ACHN (cell line): ENCODE measurements around the gene INTS6.
"Not testable (repeated sequence)": the region's sequence is repeated elsewhere in the genome, so short reads cannot be mapped to it uniquely, and the experiment has no call there.

Experiments used
- DNase-seq: peaks from one replicate; pipeline ENCODE4 v3.0.0-alpha.2; 2015
- in situ Hi-C: cut with HindIII; loops from 2 replicates; pipeline ENCODE4 v1.10.0; 2017; ENCODE audit warnings: low sequenced_read_pairs, low pct_ligation_motif_present, low pct_unique_long_range_greater_than_20kb

The INTS6 gene

GRCh38 chr13:51420681-51421490 lies 31.9 kb downstream of the INTS6 start:
- in situ Hi-C loops = no loop called here
- no peak for DNase-seq

DNA sequence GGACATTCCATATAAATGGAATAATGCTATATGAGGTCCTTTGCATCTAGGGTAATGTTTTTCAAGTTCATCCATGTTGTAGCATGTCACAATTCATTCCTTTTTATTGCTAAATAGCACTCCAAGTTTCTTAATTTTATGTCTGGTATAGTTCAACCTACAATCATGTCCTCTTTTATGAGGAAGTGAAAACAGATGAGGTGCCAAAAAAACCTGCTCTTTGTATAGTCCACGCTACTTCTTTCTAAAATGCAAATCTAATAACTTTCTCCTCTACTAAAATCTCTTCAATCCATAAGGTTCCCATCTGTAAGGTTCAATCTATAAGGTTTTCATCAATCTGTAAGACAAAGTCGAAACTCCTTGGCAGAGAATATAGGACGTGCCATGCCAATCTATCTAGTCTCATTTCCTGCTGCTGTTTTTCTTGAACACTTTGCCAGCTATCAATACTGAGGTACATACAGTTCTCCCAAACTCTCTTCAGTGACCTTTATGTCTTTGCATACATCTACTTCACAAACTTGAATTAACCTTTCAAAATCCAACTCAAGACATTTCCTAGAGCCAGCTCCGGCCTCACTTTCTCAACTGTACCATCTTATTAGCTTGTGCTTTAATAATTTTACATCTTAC lies 33.7 kb downstream of the INTS6 start:
- in situ Hi-C loops = no loop called here
- DNase-seq = no peak

DNA sequence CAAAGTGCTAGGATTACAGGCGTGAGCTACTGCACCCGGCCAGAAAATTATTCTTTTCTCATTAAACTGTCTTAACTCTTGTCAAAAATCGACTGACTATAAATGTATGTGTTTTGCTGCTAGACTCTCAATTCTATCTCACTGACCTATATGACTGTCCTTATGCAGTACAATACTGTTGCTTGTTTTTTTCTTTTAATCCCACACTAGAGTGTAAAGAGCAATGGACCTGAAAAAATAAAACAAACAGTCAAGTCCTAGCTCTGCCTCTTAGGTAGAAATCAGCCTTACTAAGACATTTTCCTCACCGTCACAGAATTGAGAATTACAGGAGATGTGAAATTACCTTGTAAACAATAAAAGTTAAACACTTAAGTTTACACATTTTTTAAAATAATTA lies 35.1 kb downstream of the INTS6 start:
- in situ Hi-C loops = no loop called here
- DNase-seq = no peak

- in situ Hi-C loops = no loop called here
These were observed 36.7 kb downstream of the INTS6 start for GRCh38 chr13:51416107-51416506.

DNA sequence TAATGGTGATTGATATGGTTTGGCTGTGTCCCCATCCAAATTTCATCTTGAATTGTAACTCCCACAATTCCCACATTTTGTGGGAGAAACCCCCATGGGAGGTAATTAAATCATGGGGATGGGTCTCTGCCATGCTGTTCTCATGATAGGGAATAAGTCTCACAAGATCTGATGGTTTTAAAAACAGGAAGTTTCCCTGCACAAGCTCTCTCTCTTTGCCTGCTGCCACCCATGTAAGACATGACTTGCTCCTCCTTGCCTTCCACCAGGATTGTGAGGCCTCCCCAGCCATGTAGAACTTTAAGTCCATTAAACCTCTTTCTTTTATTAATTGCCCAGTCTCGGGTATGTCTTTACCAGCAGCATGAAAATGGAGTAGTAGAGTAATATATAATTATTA lies 37.5 kb downstream of the INTS6 start:
- DNase-seq, in situ Hi-C loops: not testable (repeated sequence)

More at GRCh38 chr13:51416107-51416506, 36.7 kb downstream of the INTS6 start:
- no peak for DNase-seq

GRCh38 chr13:51412431-51412830 lies 40.4 kb downstream of the INTS6 start:
- no peak for DNase-seq
- in situ Hi-C loops = no loop called here

GRCh38 chr13:51405176-51405575 lies 47.7 kb downstream of the INTS6 start:
- in situ Hi-C loops = no loop called here

GRCh38 chr13:51397262-51397941 lies 55.4 kb downstream of the INTS6 start:
- in situ Hi-C loops = no loop called here
- no peak for DNase-seq

More at GRCh38 chr13:51405176-51405575, 47.7 kb downstream of the INTS6 start:
- DNase-seq = no peak

DNA sequence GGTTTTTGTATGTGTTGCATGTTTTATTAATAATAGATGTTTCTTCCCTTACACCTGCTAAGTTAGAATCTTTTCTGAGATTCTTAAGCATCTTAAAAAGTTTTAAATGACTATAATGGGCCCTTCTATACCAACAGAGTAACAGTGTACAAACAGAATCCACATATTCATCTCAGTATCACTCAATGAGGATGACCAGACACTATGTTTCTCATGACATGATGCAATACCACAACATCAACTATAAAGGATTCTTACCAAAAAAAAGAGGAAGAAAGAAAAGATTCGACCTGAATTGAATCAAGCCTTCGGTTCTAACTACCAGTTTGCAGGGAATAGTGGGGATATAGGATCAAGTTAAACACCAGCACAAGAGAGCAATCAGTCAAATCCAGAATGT lies 56.5 kb downstream of the INTS6 start:
- in situ Hi-C loops = no loop called here
- DNase-seq = no peak

- DNase-seq = no peak
- in situ Hi-C loops = no loop called here
These were observed 58.1 kb downstream of the INTS6 start for GRCh38 chr13:51394724-51395123.

DNA sequence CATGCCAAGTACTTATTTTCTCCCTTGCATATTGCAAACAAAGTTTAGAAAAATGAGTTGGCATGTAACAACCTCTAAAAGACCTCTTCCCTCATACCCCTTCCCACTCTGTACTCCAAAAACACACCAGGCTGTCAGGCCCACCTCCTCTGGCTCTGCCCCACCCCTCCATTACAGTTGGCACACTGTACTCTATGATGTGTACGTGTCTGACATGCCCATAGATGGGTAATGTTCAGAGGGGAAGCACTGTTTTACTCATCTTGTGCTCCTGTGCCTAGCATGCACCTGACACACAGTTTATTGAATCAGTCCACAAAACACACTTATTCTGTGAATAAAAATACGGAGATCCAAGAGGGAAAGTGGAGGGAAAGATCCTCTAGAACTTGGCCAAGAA lies 67.7 kb downstream of the INTS6 start:
- in situ Hi-C loops = no loop called here

DNA sequence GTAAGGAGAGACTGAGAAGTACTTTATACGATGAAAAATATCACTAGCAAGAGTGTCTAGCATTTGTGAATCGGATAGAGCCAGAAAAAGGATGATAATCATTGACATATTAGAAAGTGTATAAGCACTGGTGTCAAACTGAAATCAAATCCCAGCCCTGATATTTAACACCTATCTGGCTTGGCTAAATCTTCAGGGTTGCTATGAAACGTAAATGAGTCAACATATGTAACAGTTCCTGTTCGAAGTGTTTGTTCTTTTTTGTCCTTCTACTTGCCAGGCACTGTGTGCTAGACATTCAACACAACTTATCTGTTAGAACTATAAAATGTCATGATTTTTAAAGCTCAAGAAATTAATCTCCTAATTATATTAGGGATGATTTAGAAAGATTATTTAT lies 72.6 kb downstream of the INTS6 start:
- DNase-seq = no peak
- in situ Hi-C loops = no loop called here

More for the DNA sequence above, 67.7 kb downstream of the INTS6 start:
- DNase-seq = no peak

DNA sequence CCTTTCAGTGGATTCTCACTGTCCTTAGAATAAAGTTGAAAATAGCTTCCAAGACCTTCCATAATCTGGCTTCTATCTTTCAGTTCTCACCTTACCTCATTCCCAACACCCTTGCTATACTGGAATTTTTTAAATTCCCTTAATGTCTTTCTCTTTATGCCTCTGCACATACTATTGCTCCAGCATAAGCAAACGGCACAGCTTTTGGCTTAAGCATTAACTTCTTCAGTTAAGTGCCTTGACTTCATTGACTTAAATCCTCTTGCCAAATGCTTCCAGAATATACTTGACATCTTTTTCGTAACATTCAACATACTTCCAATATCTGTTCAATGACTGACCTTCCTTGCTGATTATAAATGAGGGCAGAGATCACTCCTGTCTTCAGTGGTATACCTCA lies 79.4 kb downstream of the INTS6 start:
- no peak for DNase-seq
- in situ Hi-C loops = no loop called here

DNA sequence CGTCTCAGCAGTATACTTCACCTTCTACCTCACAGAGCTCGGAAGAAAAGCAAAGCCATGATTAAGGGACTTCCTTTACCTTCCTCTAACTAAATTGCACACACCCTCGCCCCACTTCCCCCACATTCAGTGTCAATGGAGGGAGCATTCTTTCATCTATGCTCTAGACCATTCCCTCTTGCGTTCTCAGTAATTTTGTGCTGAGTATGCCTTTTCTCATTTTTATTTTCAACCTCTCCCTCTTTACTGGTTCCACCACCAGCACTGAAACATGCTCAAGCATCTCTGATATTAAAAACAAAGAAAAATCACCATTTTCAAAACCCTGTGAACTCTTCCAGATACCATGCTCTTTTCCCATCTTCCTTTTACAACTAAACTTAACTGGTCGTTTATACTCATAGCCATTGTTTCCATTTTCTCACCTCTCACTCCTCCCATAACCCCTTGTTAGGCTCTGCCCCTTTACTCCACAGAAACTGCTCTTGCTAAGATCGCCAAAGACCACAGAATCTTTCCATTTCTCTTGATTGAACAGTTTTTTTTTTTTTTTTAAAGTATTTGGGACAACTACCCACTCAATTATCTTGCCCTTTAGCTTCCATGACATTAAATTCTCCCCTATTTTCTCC lies 81.0 kb downstream of the INTS6 start:
- in situ Hi-C loops = no loop called here
- no peak for DNase-seq

DNA sequence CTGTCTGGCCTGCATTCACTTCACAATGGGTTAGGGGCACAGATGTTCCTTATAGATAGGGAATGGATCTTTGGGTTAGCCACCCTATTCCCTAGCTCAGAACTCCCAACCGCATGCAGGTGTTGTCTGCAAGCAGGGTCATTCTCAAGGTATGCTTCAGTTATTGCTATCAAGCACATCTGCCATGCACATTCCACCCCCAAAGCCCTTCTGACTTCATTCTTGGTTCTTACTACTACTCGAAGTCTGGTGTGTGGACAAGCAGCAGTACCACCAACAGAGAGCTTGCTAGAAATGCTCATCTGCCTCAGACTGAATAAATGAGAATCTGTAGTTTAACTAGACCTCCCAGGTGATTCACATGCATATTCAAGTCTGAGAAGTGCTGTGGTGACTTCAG lies 82.0 kb downstream of the INTS6 start:
- in situ Hi-C loops = no loop called here
- no peak for DNase-seq

DNA sequence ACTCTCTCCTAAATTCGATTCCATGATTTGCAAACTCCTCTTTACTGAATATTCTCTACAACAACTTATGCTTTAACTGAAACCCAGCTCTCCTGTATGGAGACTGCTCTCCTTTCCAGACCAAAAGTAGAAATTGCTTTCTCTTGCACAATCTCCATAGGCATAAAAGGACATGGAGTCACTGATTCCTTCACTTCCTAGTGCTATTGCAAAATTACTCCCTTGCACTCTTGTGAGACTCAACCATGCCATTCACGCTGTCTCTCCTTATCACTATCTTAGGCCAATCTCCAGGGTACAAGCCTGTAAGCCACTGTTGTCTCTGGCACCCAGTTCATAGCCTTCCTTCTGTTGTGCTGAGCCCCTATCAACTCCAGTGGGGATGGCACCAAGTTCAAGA lies 82.7 kb downstream of the INTS6 start:
- no peak for DNase-seq
- in situ Hi-C loops = no loop called here

- peak; percentile 15 for DNase-seq
- in situ Hi-C loops = no loop called here
These were observed 88.3 kb downstream of the INTS6 start for GRCh38 chr13:51364404-51365008.

- DNase-seq = no peak
- in situ Hi-C loops = no loop called here
These were observed 89.2 kb downstream of the INTS6 start for GRCh38 chr13:51363625-51364024.

GRCh38 chr13:51361106-51361505 lies 91.7 kb downstream of the INTS6 start:
- no peak for DNase-seq
- in situ Hi-C loops = no loop called here
